GM12874 (cell line): ENCODE measurements around the gene MARCHF2.

Experiments
- TF ChIP-seq, protein P1 (sequence below): IDR thresholded peaks from 2 replicates; pipeline ENCODE4 v1.5.1; 2011; ENCODE audit warnings: low read depth, mild to moderate bottlenecking, control low read depth, low read length, moderate library complexity; ENCODE audit not compliant: insufficient read depth

The MARCHF2 gene

DNA sequence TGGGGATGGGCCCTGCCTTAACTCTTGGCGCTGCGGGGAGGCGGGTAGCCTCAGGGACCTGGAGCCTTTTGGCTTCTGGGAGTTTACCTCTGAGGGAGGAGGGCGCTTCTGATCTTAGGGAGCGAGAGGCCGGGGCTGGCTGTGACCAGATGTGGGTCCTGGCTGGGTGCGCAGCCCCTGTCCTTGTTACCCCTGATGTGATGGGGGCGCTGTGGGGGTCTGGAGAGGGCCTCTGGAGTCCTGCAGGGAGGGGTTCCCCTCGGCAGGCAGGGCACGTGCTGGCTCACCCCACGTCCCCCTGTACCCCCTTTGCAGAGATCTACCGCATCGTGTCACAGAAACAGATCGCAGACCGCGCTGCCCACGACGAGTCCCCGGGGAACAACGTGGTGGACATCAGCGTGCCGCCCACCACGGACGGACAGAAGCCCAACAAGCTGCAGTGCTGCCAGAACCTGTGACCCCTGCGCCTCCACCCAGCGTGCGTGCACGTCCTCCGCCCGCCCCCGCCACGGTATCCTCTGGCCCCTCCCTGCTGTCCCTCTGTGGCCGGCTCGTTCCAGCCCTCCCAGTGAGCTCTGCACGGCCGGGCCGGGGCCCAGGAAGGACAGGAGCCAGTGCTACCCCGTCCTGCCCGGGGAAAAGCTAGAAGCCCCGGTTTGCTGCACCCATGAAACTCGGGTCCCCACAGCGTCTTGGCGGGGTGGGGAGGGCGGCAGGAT, 9.8 kb upstream of the MARCHF2 start:
- TF ChIP-seq, protein P1, sequence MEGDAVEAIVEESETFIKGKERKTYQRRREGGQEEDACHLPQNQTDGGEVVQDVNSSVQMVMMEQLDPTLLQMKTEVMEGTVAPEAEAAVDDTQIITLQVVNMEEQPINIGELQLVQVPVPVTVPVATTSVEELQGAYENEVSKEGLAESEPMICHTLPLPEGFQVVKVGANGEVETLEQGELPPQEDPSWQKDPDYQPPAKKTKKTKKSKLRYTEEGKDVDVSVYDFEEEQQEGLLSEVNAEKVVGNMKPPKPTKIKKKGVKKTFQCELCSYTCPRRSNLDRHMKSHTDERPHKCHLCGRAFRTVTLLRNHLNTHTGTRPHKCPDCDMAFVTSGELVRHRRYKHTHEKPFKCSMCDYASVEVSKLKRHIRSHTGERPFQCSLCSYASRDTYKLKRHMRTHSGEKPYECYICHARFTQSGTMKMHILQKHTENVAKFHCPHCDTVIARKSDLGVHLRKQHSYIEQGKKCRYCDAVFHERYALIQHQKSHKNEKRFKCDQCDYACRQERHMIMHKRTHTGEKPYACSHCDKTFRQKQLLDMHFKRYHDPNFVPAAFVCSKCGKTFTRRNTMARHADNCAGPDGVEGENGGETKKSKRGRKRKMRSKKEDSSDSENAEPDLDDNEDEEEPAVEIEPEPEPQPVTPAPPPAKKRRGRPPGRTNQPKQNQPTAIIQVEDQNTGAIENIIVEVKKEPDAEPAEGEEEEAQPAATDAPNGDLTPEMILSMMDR, result no peak

DNA sequence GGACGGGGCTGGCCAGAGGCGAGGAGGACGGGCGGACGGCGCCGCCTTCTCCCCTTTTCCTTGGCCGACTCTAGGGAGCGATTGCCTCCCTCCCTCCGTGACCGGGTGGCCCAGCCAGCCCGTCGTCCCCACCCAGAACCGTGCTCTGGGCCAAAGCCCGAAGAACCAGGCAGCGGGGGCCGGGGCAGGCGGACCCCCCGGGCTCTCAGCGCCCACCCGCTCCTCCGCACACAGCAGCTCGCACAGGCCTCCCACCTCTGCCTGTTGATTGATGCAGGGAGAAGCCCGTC, 9.3 kb upstream of the MARCHF2 start:
- TF ChIP-seq, protein P1, result no peak

DNA sequence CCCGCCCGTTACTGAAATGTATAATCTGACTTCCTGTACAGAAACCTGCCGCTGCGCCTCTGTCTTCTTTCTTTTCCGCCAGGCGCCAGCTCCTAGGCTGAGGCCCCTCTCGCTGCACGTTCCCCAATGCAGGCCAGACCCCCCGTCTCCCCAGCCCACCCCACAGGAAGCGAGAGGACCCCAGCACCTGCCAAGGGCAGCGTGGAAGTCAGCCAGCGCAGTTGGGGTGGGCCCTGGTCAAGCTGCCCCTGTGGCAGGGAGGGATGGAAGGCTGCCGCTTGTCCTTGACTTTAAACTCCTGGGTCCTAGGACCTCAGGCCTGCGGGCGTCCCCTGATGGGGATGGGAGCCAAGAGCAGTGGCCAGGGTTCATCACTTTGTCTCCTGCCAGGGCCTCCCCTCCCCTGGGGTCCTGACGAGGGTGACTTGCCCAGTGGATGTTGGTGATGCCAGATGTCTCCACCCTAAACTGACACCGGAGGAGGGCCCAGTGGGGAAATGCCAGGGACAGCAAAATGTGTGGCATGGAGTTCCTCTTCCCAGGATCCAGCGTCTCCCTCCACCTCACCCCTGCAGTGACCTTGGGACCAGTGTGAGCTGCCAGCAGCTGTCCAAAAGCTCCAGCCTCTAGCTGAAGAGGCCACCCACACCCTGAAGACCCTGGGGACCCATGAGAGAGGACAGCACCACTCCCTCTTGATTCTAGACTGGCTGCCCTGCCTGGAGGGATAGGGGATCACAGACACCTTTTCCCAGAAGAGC, 8.5 kb upstream of the MARCHF2 start:
- TF ChIP-seq, protein P1, result no peak

DNA sequence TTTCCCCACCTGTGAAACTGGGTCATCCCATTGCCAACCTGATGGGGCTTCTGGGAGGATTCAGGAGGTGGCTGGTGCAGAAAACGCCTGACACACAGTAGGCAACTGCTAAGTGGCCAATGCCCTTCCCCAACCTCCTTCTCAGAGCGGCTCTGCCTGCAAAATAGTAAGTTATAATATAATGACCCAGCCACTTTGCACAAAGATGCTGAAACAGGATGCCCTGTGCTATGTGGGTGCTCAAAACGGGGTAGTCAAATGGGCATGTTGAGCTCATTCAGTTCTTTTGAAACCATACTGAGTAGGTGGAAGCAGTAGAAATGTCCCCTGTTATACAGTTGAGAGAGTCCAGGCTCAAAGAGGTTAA, 507 bp downstream of the MARCHF2 start:
- TF ChIP-seq, protein P1, result no peak

DNA sequence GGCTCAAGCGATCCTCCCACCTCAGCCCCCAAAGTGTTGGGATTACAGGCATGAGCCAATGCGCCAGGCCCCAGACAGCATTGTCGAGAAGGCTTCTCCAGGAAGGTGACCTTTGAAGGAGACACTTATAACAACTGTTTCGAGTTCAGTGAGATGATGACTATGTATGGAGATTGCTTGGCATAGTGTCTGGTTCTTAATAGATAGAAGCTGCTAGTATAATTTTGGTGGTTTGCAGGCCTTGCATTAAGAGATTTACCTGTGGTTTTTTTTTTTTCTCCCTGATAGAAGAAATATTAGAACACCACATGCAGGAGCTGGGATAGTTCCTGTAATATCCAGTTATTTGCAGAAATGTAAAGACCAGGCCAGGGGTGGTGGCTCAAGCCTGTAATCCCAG, 3.7 kb downstream of the MARCHF2 start:
- TF ChIP-seq, protein P1, result no peak

DNA sequence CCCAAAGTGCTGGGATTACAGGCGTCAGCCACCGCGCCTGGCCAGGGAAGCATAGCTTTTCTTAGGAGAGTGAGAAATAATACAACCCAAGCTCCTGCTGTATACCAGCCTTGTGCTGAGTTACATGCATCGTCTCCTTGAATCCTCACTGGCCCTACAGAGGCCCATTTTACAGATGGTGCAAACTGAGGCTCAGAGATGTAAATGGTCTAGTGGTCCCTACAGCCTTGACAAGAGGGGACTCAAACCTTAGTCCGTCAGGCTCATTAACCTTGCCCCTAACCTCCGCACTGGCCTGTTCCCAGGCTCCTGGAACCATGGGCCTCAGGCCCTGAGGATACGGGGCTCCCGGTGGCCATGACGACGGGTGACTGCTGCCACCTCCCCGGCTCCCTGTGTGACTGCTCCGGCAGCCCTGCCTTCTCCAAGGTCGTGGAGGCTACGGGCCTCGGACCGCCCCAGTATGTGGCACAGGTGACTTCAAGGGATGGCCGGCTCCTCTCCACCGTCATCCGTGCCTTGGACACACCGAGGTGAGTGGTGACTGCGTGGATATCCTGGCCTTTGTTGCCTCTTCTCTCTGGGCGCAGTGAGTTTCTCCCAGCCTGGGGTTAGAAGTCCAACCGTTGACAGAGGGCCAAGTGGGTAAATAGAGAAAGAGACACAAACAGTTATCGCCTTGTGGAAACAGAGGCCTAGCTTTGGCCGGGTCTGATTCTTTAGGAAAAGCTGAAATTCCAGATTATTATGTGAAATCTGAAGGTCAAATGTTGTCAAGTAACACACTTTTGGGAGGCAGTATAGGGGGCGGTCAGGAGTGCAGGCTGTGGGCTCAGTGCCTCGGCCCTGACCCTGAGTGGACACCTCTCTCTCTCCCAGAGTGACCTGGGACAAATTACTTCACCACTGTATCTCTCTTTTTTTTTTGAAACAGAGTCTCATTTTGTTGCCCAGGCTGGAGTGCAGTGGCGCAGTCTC, 8.7 kb downstream of the MARCHF2 start:
- TF ChIP-seq, protein P1, result no peak

DNA sequence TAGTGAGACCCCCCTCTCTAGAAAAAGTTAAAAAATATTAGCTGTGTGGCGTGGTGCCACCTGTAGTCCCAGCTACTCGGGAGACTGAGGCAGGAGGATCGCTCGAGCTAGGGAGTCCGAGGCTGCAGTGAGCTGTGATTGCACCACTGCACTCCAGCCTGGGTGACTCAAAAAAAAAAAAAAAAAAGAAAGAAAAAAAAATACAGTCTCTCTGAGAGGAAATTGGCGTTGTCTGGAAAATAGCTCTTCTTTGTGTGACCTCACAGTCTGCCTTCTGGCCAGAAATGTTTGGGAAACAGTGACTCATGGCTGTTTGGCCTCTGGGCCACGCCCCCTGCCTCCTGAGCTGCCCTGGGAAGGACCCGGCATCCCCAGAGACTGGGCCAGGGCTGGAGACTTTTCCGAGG, 10.7 kb downstream of the MARCHF2 start:
- TF ChIP-seq, protein P1, result no peak
